Astrocyte of the cerebellum (primary cell): ENCODE measurements around the gene PPP1R12B.
"Not testable (repeated sequence)": the region's sequence is repeated elsewhere in the genome, so short reads cannot be mapped to it uniquely, and the experiment has no call there.

Experiments
- DNase-seq: peaks from one replicate; pipeline ENCODE4 v3.0.0-alpha.2; 2011; ENCODE audit warnings: low read depth
- H3K4me3 ChIP-seq: 2 replicates; pipeline ENCODE4 v1.5.1; 2011; ENCODE audit warnings: mild to moderate bottlenecking, low read depth, low read length, moderate library complexity
- CTCF ChIP-seq: IDR thresholded peaks from 2 replicates; pipeline ENCODE4 v1.5.1; 2012; ENCODE audit warnings: low read length, low read depth, moderate library complexity, mild to moderate bottlenecking; ENCODE audit errors: missing control alignments
- in situ Hi-C: cut with HindIII; loops from 2 replicates; pipeline ENCODE4 v1.10.0; 2017; ENCODE audit warnings: low sequenced_read_pairs

Gene PPP1R12B

GRCh38 chr1:202416641-202417040 is 68.1 kb downstream of the PPP1R12B start:
- H3K4me3 ChIP-seq, result no peak overlapping the region
- TF ChIP-seq CTCF, result no peak
- in situ Hi-C loops, result no loop called here
- DNase-seq, result peak; percentile 39

GRCh38 chr1:202417141-202417540 is 68.6 kb downstream of the PPP1R12B start:
- in situ Hi-C loops, DNase-seq, H3K4me3 ChIP-seq: not testable (repeated sequence)

GRCh38 chr1:202417762-202418201 is 69.3 kb downstream of the PPP1R12B start:
- H3K4me3 ChIP-seq, in situ Hi-C loops: not testable (repeated sequence)
- DNase-seq, result peak; percentile 36

- DNase-seq, in situ Hi-C loops: not testable (repeated sequence)
Observed at GRCh38 chr1:202419731-202420130, 71.2 kb downstream of the PPP1R12B start.

GRCh38 chr1:202420422-202421094 is 72.1 kb downstream of the PPP1R12B start:
- DNase-seq, in situ Hi-C loops, H3K4me3 ChIP-seq: not testable (repeated sequence)

More at GRCh38 chr1:202419731-202420130, 71.2 kb downstream of the PPP1R12B start:
- H3K4me3 ChIP-seq, result not testable (repeated sequence)

GRCh38 chr1:202422709-202423108 is 74.2 kb downstream of the PPP1R12B start:
- in situ Hi-C loops, DNase-seq, H3K4me3 ChIP-seq: not testable (repeated sequence)

- H3K4me3 ChIP-seq, DNase-seq, in situ Hi-C loops: not testable (repeated sequence)
Observed at GRCh38 chr1:202424260-202424659, 75.8 kb downstream of the PPP1R12B start.

- H3K4me3 ChIP-seq, DNase-seq, in situ Hi-C loops: not testable (repeated sequence)
Observed at GRCh38 chr1:202430111-202430510, 81.6 kb downstream of the PPP1R12B start.

- DNase-seq, in situ Hi-C loops, H3K4me3 ChIP-seq: not testable (repeated sequence)
Observed at GRCh38 chr1:202432338-202432737, 83.8 kb downstream of the PPP1R12B start.

- DNase-seq, result no peak
Observed at GRCh38 chr1:202433155-202434043, 84.9 kb downstream of the PPP1R12B start.

More at GRCh38 chr1:202433155-202434043, 84.9 kb downstream of the PPP1R12B start:
- H3K4me3 ChIP-seq, result no peak overlapping the region
- no peak for TF ChIP-seq CTCF
- in situ Hi-C loops, result no loop called here
